SU-DHL-6 (cell line): Measurements from ENCODE around the gene DOK4.

ENCODE experiments used
- CTCF ChIP-seq: fragments of 200-600 bp; sonication (generic); IDR thresholded peaks from one replicate; pipeline ENCODE4 v1.5.1; 2017; ENCODE audit warnings: antibody characterized with exemption, mild to moderate bottlenecking, low read length, moderate library complexity; ENCODE audit not compliant: insufficient read depth, poor library complexity, severe bottlenecking
- EZH2phosphoT487 ChIP-seq: fragments of 200-600 bp; sonication (generic), shearing (Covaris generic); conservative IDR thresholded peaks from 2 replicates; pipeline ENCODE4 v1.6.1; 2018; ENCODE audit warnings: mild to moderate bottlenecking, antibody characterized with exemption, low read length, moderate library complexity, mixed read lengths

DNA sequence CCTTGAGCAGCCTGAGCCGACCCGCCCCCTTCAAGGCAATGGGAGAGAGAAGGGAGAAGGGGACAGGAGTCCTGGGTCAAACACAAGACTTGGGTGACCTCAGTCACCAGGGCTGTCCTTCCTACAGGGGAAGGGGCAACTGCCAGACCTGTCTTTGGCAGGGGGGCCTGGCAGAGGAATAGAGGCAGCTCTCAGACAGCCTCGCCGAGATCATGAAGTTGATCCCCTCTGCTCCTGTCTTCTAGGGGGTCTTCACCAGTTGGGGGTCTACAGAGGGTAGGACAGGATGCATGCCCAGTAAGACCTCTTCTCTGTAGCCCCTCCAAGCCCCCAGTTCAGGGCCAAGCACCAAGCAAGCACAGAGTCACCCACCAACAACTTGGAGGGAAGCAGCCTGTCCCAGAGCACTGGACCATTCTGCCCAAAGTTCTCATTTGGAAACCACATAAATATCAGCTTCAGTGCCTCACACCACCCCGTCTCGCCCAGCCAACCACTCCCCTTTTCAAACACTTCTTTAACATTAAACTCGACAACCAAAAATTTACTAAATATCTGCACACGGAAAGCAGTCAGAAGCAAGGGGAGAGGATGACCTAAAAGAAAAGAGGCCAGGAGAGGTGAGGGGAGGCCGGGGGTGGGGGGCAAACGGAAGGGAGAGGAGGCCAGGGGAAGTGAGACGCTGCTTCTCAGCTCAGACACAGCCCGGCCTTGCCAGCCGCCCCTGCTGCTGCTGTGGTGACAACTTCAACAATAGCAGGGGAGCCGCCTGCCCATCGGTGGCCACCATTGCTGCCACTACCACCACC lies 7.7 kb downstream of the DOK4 start:
- no peak for TF ChIP-seq CTCF
- no peak for TF ChIP-seq EZH2phosphoT487
